ENCODE measurements around the gene TLX2. TPM values are rescaled to one million over a fixed set of nuclear protein-coding genes. Genes with fewer than 3 reads are reported as not detected.

The TLX2 gene
- total and polyA plus RNA-seq, 2 of the 13 experiments (the other 11 are each of a cell fraction or from before 2014, with no cell fraction given) = 0.05 to 0.20 TPM

DNA sequence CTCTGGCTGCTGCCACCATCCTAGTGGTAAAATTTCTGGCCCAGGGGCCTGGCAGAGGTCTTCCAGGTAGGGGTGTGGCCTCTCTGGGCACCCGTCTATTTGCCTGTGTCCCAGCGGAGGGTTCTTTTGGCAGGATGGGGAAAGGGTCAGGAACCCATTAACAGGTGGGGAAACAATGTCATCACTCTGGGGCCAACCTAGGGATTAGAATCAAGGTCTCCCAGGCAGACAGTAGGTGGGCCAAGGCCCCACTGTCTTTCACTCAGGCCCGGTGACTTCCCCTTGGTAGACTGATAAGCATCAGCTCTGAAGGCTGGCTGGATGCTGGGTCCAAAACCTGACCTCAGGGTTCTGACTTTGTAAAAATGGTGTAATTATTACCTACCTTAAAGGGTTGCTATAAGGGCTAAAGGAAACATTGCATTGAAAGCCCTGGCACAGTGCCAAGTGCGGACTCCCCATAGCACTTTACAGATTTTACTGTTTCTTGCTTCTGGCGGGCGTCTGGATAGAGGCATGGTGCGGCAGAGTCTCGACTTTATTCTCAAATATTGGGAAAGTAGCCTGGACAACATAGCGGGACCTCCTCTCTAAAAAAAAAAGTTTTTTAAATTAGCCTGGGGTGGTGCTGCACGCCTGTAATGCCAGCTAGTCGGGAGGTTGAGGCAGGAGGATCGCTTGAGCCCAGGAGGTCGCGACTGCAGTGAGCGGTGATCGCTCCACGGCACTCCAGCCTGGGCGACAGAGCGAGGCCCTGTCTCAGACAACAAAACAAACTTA lies 17.1 kb upstream of the TLX2 start (continued):
- TF ChIP-seq ZNF652 (CRISPR knock-in tag; IDR thresholded peaks at IDR 0.05; ENCODE audit: borderline replicate concordance, low read depth) = no peak
- peak; percentile 70; the same call in 1 of the 2 replicates for TF ChIP-seq CREM (IDR thresholded peaks at IDR 0.05)
- TF ChIP-seq CREM (CRISPR knock-in tag; IDR thresholded peaks at IDR 0.05) = no peak
- 0 out of 2 replicates have a peak, but pooled peaks have one; percentile 11 for TF ChIP-seq ARNT2 (CRISPR knock-in tag; IDR thresholded peaks at IDR 0.05; ENCODE audit: low read depth)
- 0 out of 2 replicates have a peak, but pooled peaks have one; percentile 36 for TF ChIP-seq ETV6 (CRISPR knock-in tag; conservative IDR thresholded peaks at IDR 0.05)
- no peak for TF ChIP-seq ZNF496 (CRISPR knock-in tag; IDR thresholded peaks at IDR 0.05; ENCODE audit: insufficient replicate concordance)
- no peak for TF ChIP-seq HNRNPLL (IDR thresholded peaks at IDR 0.05; ENCODE audit: low read depth, low read length, poor library complexity, severe bottlenecking)
- no peak for TF ChIP-seq REST (IDR thresholded peaks at IDR 0.05; ENCODE audit: borderline replicate concordance in 1 of 2, low read depth in 1 of 2, low read length in 2 of 2)
- peak; percentile 74; the same call in 1 of the 2 replicates for TF ChIP-seq RARA (CRISPR knock-in tag; IDR thresholded peaks at IDR 0.05)
- no peak for TF ChIP-seq ZBTB43 (CRISPR knock-in tag; conservative IDR thresholded peaks at IDR 0.05)
- TF ChIP-seq ZNF766 (CRISPR knock-in tag; IDR thresholded peaks at IDR 0.05; ENCODE audit: borderline replicate concordance) = 0 out of 2 replicates have a peak, but pooled peaks have one; percentile 37
- TF ChIP-seq PAXIP1 (CRISPR knock-in tag; conservative IDR thresholded peaks at IDR 0.05) = peak; percentile 76; the same call in 1 of the 2 replicates
- TF ChIP-seq ZBTB49 (CRISPR knock-in tag; IDR thresholded peaks at IDR 0.05; ENCODE audit: borderline replicate concordance) = no peak
- peak; percentile 82; the same call in 1 of the 2 replicates for TF ChIP-seq FLYWCH1 (CRISPR knock-in tag; IDR thresholded peaks at IDR 0.05)
- 0 out of 2 replicates have a peak, but pooled peaks have one; percentile 39 for TF ChIP-seq ZNF468 (CRISPR knock-in tag; IDR thresholded peaks at IDR 0.05)
- TF ChIP-seq SOX13 (IDR thresholded peaks at IDR 0.05) = no peak
- peak in 1 of 2 experiments; percentile 48; a peak in 2 of 4 replicates for TF ChIP-seq SOX13 (CRISPR knock-in tag; conservative IDR thresholded peaks at IDR 0.05 in 1 of 2, IDR thresholded peaks at IDR 0.05 in 1 of 2)

Measured in HepG2 (cell line).